GM18505 (cell line): Measurements from ENCODE around the gene RNU4-1.
"Not testable (repeated sequence)": the region's sequence is repeated elsewhere in the genome, so short reads cannot be mapped to it uniquely, and the experiment has no call there.

Experiments used
- ATAC-seq: cut with Tn5 transposase; IDR thresholded peaks from one replicate; pipeline ENCODE4 v1.9.1; 2021; ENCODE audit not compliant: unreplicated experiment
- POLR2A ChIP-seq: IDR thresholded peaks from 4 replicates; pipeline ENCODE4 v1.6.1; 2011; ENCODE audit warnings: borderline replicate concordance; ENCODE audit not compliant: insufficient read depth, insufficient read length; ENCODE audit errors: extremely low read depth

RNU4-1 gene

DNA sequence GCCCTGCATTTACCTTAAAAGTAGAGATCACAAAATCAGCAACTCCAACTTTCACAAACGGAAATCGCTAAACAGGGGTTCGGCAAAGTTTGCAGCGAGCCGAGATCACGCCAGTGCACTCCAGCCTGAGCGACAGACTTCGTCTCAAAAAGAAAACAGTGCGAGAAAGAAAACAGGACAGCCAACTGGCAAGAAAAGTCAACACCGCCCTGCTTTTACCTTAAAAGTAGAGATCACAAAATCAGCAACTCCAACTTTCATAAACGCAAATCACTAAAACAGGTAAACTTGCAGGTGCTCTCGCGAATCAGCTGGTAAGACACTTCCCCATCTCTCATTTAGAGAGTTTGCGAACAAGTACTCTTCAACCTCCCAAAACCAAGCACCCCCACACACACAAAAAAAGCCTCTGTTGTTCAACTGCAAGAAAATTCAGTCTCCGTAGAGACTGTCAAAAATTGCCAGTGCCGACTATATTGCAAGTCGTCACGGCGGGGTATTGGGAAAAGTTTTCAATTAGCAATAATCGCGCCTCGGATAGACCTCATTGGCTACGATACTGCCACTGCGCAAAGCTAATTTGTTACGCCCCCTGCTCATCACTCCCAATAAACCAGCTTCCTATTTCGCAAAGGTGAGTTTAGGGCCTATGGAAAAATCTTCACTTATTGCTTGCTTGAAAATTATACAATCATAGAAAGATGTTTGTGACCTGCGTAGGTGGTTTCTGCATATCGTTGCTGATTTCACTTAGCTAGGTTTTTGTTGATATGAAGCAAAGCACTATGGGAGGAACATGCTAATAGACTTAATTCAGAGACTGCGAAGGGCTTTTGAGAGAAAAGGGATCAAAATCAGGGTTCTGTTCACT is at the start of gene RNU4-1:
Gene RNU4-1 (minus strand): TSS at position 577 of the 871 bp plus-strand sequence.
- peak; percentile 99 for TF ChIP-seq POLR2A
- peak; percentile 46 for ATAC-seq

DNA sequence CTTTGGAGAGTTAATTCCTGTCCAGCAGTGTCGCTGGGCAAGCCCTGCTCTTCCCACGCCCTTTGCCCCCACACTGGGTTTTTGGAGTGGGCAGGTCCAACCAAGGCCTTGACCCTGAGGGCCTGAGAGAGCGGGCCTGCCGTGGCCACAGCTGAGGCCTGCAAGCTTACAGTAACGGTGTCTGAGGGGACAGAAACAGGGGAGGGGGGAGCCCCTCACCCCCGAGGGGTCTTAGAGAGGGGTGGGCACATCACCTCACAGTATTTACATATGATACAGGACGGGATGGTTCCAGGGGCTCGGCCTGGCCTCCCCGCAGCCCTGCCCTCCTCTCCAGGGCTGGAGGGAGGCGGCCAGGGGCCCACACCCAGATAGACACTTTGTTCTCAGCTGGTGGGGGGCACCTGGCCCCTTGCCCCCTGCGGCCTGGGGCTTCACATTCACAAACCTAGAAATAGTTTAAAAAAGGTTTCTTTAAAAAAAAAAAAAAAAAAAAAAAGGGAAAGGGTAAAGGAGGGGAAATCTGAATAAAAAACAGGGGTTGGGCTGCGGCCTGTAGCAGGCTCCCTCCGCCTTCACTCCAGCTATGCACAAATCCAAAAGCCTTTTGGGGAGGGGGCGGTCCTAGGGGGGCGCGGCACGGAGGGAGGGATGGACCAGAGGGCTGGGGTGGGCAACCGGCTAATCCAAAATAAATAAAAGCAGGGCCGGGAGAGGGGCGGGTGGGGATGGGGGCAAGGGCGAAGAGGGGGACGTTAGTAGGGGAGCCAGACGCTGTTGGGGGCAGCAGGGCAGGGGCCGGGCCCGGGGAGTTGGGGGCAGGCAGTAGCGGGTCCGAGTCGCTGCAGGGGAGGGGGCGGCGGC is 49.4 kb upstream of the RNU4-1 start:
- TF ChIP-seq POLR2A = no peak
- ATAC-seq = no peak

DNA sequence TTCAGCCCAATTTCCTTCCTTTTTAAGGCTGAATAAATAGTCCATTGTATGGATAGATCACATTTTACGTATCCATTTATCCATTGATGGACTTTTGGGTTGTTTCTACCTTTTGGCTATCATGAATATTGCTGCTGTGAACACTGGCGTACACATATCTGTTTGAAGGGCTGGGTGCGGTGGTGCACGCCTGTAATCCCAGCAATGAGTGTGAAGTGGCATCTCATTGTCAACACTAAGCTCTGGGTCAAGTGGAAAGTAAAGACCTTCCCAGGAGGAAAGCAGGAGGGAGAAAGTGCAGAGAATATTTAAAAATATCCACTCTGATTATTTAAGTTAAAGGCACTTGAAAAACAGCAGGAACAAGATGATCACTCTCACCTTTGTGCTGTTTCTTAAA is 46.2 kb upstream of the RNU4-1 start:
- ATAC-seq = no peak
- TF ChIP-seq POLR2A = no peak

DNA sequence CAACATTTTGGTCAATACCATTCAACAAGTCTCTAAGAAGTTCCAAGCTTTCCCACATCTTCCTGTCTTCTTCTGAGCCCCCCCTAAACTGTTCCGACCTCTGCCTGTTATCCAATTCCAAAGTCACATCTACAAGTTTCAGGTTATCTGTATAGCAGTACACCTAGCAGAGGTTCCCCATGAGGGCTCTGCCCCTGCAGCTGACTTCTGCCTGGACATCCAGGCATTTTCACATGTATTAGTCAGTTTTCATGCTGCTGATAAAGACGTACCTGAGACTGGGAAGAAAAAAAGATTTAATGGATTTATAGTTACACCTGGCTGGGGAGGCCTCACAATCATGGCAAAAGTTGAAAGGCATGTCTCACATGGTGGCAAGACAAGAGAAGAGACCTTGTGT is 44.7 kb upstream of the RNU4-1 start:
- no peak for ATAC-seq
- no peak for TF ChIP-seq POLR2A

DNA sequence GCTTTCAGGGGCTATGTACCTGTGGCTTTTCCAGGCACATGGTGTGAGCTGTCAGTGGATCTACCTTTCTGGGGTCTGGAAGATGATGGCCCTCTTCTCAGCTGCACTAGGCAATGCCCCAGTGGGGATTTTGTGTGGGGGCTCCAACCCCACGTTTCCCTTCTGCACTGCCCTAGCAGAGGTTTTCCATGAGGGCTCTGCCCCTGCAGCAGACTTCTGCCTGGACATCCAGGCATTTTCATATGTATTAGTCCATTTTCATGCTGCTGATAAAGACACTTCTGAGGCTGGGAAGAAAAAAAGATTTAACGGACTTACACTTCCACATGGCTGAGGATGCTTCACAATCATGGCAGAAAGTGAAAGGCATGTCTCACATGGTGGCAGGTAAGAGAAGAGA is 43.4 kb upstream of the RNU4-1 start:
- ATAC-seq = not testable (repeated sequence)

DNA sequence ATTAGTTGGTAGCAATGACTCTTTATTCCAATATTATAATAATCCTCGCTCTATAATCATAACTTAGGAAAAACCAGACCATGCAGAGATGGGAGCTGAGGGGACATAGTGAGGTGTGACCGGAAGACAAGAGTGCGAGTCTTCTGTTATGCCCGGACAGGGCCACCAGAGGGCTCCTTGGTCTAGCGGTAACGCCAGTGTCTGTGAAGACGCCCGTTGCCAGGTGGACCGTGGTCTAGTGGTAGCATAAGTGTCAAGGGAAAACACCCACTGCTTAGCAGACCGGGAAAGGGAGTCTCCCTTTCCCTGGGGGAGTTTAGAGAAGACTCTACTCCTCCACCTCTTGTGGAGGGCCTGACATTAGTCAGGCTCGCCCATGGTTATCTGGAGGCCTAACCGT is 42.4 kb upstream of the RNU4-1 start:
- not testable (repeated sequence) for ATAC-seq

DNA sequence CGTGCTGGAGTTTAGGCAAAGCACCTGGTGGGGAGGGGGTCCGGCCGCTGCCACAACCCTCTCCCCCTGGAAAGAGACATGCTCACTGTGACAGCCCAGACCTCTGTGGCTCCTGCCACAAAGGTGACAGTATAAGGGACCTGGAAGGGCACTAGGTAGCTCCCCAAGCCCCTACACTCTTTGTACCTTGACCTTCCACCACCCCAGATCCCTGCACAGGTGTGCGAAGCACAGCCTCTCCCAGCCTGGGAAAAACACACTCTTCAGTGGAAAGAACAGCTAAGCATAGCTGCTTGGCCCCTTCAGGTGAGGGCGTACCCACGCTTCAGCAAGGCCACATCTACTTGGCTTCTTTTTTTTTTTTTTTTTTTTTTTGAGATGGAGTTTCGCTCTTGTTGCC is 39.5 kb upstream of the RNU4-1 start:
- no peak for TF ChIP-seq POLR2A
- ATAC-seq = no peak

DNA sequence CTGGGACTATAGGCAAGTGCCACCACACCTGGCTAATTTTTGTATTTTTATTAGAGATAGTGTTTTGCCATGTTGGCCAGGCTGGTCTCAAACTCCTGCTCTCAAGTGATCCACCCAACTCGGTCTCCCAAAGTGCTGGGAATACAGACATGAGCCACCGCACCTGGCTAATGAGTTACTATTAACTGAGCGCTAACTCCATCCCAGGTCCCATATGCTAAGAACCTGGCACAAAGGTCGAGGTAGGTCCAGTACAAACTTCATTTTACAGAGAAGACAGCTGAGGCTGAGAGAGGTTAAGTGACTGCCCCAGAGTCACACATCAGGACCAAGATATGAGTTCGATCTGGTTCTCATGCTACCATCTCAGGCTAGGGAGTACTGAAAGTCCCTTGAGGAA is 39.0 kb upstream of the RNU4-1 start:
- no peak for TF ChIP-seq POLR2A
- ATAC-seq = no peak

DNA sequence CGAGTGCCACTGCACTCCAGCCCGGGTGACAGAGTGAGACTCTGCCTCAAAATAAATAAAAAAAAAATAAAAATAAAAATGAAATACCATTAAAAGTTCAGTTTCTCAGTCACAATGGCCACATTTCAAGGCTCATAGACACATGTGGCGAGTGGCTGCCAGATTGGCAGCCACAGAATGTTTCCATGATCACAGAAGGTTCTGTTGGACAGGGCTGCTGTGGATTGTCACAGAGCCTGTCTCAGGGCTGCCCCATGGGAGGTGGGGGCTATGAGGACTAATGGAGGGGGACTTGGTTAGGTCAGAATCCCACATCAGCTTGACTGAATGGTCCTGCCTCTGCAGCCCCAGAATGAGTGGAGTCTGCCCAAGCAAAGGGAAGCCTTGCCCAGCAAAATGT is 38.4 kb upstream of the RNU4-1 start:
- ATAC-seq = no peak
- TF ChIP-seq POLR2A = no peak

DNA sequence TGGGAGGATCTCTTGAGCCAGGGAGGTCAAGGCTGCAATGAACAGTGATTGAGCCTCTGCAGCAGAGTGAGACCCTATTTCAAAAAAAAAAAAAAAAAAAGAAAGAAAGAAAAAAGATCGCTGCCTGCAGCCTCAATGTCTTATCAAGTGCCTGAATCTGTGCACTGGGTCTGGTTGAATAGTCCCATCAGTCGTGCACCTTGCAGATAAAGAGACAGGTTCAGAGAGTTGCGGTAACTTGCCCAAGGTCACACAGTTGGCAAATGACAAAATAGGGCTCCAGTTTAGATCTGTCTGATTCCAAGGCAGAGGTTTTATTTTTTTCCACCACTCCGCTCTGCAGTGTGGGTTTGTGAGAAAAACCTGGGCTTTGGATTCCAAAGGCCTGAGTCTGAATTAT is 35.2 kb upstream of the RNU4-1 start:
- no peak for TF ChIP-seq POLR2A
- no peak for ATAC-seq

DNA sequence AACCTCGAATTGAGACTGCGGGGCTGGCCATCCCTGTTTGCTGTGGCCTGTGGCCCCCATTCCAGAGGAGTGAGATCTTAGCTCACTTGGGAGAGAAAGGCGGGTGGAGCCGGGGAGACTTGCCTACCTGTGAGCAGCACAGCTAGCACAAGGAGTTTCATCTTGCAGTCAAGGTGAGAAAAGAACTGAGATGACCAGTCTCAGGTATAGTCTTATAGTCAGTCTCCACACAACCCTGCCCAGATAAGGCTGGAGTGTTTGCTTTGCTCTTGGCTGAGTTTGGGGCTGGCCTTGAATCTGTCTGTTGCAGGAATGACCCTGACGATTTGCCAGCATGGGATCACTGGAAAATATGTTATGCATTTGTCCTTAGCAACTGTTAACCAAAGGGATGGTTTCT is 34.6 kb upstream of the RNU4-1 start, which contains the start of gene PLA2G1B:
Gene PLA2G1B (minus strand): TSS at position 187 of the 400 bp plus-strand sequence. CDS start 26 bp downstream, at position 161.
- ATAC-seq = no peak
- no peak for TF ChIP-seq POLR2A

DNA sequence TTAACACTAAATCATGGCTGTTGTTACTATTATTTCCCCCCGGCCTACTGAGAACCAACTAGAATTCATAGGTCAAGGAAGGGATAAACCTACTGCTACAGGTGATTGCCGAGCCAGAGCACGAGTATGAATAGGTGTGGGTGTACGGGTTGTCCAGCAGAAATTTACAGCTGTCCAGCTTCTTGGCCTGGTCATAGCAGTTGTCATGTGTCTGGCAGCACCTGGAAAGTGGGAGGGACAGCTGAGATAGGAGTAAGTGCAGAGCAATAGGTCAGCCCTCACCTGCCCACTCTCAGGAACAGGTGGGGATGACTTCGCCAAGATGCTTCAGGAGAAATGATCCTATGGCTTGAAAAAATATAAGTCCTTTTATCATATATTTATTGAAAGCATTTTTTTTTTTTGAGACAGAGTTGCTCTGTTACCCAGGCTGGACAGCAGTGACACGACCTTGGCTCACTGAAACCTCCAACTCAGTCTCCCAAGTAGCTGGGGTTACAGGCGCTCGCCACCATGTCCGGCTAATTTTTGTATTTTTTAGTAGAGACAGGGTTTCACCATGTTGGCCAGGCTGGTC is 31.9 kb upstream of the RNU4-1 start:
- no peak for TF ChIP-seq POLR2A
- ATAC-seq = no peak

DNA sequence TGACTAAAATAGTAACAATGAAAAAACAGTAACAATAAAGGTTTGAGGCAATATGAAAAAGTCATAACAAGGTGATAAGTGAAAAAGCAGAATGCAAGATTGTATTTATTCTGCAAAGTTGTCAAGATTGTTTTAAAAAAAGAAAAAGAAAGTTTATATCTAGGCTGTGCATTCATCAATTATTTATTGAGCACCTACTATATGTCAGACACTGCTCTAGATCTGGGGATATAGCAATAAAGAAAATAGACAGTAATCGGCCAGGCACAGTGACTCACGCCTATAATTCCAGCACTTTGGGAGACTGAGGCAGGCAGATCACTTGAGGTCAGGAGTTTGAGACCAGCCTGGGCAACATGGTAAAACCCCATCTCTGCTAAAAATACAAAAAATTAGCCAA is 30.7 kb upstream of the RNU4-1 start:
- TF ChIP-seq POLR2A = no peak
- ATAC-seq = no peak

DNA sequence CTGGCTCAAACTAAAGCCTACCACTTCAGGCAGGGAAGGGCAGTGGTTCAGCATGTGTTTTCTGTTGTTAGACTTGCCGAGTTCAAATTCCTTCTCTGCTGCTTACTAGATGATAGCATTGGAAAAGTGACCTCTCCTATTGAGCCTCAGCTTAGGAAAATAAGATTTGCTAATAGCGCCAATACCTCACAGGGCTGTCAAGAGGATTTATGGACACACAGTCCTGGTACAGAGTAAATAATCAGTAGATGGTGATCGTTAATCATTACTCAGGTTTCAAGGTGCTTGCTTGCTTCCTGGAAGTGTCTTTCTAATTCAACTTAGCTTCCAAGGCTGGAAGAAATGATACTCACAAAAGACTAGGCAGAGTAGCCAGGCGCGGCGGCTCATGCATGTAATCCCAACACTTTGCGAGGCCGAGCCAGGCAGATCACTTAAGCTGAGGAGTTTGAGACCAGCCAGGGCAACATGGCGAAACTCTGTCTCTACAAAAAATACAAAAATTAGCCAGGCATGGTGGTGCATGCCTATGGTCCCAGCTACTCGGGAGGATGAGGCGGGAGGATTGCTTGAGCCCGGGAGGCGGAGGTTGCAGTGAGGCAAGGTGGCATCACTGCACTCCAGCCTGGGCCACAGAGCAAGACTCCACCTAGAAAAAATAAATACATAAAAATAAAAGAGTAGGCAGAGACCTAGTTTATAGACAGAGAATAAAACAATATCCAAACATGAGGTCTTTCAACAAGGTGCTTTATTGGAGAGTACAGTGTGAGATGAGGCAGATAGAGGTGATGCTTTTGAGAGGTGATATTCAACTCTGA is 28.6 kb upstream of the RNU4-1 start:
- ATAC-seq = no peak
- TF ChIP-seq POLR2A = no peak
